NCI-H345 treated with DMSO at 0.1 percent for 48 hours (cell line): ENCODE data around the gene TMEM17.

Experiments
- DNase-seq: peaks from one replicate; lab custom pipeline; 2025; ENCODE audit not compliant: unreplicated experiment; lab: John Stamatoyannopoulos, UW

The TMEM17 gene

GRCh38 chr2:62512384-62512783 is 6.4 kb upstream of the TMEM17 start:
- DNase-seq: no peak

- no peak for DNase-seq
Measured at GRCh38 chr2:62511636-62512035, 5.6 kb upstream of the TMEM17 start.

- peak; percentile 71 for DNase-seq
Measured at GRCh38 chr2:62506421-62506750, 391 bp upstream of the TMEM17 start.

GRCh38 chr2:62505109-62505749 is 766 bp downstream of the TMEM17 start:
- no peak for DNase-seq

GRCh38 chr2:62504657-62505056 is 1.3 kb downstream of the TMEM17 start:
- no peak for DNase-seq

GRCh38 chr2:62501794-62502500 is 4.0 kb downstream of the TMEM17 start:
- DNase-seq: no peak

- DNase-seq: no peak
Measured at GRCh38 chr2:62501069-62501468, 4.9 kb downstream of the TMEM17 start.

- no peak for DNase-seq
Measured at GRCh38 chr2:62499430-62500060, 6.5 kb downstream of the TMEM17 start.

- DNase-seq: no peak
Measured at GRCh38 chr2:62498739-62499138, 7.3 kb downstream of the TMEM17 start.

GRCh38 chr2:62495761-62496160 is 10.2 kb downstream of the TMEM17 start:
- DNase-seq: no peak

- DNase-seq: no peak
Measured at GRCh38 chr2:62492048-62492447, 13.9 kb downstream of the TMEM17 start.

GRCh38 chr2:62489702-62490101 is 16.3 kb downstream of the TMEM17 start:
- no peak for DNase-seq

GRCh38 chr2:62489162-62489561 is 16.8 kb downstream of the TMEM17 start:
- no peak for DNase-seq

GRCh38 chr2:62486439-62486765 is 19.6 kb downstream of the TMEM17 start:
- DNase-seq: no peak

GRCh38 chr2:62485761-62486438 is 20.1 kb downstream of the TMEM17 start:
- DNase-seq: no peak

GRCh38 chr2:62482558-62483352 is 23.2 kb downstream of the TMEM17 start:
- no peak for DNase-seq

GRCh38 chr2:62479917-62480316 is 26.1 kb downstream of the TMEM17 start:
- no peak for DNase-seq

GRCh38 chr2:62478093-62478580 is 27.9 kb downstream of the TMEM17 start:
- DNase-seq: no peak

GRCh38 chr2:62477573-62477972 is 28.4 kb downstream of the TMEM17 start:
- DNase-seq: no peak

- peak; percentile 27 for DNase-seq
Measured at GRCh38 chr2:62475172-62476011, 30.6 kb downstream of the TMEM17 start.
